NCI-H510A treated with DMSO at 0.1 percent for 48 hours (cell line): Measurements from ENCODE around the gene FSTL5.

Source experiments
- DNase-seq: peaks from one replicate; lab custom pipeline; 2025; lab: John Stamatoyannopoulos, UW

The FSTL5 gene

GRCh38 chr4:161704040-161704439, 459.8 kb downstream of the FSTL5 start:
- DNase-seq: no peak

GRCh38 chr4:161702287-161702686, 461.5 kb downstream of the FSTL5 start:
- no peak for DNase-seq

DNA sequence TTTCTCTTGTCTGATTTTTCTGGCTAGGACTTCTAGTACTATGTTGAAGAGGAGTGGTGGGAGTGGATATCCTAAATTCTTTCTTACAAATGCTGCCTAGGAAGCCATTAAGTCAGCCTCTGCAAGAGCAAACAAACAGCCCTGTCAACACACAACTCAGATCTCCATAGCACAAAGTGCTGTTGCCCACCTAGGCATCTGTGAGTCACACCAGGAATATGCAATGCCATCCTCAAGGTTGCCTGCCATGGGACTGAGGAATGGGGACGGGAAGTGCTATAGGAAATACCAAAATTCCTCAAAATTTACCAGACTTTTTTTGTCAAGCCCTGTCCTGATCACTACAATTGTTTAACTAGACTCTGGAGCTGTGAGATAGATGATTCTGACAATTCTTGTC, 466.9 kb downstream of the FSTL5 start:
- no peak for DNase-seq

DNA sequence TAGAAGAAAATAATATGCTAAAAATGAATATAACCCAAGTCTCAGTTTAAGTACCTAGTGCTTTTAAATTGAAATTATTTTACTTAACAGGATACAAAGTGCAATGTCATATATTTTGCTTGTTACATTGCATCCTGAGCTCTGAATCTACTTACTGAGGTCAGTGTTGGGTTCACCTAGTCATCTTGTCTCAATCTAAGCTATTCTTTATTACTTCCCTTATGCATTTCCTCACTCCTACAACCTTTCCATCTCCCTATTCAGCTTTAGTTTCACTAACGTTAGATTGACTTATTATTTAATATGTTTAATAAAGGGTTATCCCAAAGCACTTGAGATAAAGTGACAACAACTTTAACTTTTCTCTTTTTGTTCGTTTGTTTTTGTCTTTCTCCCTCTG, 483.7 kb downstream of the FSTL5 start:
- DNase-seq: no peak

DNA sequence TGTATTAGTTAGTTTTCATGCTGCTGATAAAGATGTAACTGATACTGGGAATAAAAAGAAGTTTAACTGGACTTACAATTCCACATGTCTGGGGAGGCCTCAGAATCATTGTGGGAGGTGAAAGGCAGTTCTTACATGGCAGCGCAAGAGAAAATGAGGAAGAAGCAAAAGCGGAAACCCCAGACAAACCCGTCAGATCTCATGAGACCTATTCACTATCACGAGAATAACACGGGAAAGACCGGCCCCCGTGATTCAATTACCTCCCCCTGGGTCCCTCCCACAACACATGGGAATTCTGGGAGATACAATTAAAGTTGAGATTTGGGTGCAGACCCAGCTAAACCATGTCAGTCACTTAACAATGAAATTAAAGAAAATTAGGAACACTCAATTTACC, 499.1 kb downstream of the FSTL5 start:
- DNase-seq: no peak

DNA sequence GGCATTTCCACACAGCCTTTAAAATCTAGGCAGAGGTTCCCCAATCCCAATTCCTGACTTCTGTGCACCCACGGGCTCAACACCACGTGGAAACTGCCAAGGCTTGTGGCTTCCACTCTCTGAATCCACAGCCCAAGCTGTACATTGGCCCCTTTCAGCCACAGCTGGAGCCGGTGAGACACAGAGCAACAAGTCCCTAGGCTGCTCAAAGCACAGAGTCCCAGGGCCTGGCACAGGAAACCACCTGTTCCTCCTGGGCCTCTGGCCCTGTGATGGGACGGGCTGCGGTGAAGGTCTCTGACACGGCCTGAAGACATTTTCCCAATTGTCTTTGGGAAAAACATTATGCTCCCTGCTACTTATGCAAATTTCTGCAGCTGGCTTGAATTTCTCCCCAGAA, 500.0 kb downstream of the FSTL5 start:
- no peak for DNase-seq

DNA sequence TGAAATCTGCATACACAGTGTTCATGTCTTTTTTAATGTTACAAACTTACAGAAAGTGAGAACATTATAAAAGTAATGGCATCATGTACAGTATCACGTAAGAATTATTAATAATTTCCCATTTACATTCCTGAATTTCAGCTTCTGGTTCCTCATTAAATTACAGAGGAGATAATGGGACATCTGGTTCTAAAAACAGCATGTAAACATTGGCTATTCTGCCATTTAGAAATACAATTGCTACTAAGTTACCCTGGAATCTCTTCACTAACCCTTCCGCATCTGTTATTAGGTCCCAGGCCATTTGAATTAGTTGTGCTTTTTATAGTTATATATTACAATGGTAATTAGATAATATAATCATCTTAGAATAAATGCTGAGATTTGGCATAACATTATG, 505.1 kb downstream of the FSTL5 start:
- DNase-seq: no peak

- no peak for DNase-seq
Measured at GRCh38 chr4:161657616-161658015, 506.2 kb downstream of the FSTL5 start.

DNA sequence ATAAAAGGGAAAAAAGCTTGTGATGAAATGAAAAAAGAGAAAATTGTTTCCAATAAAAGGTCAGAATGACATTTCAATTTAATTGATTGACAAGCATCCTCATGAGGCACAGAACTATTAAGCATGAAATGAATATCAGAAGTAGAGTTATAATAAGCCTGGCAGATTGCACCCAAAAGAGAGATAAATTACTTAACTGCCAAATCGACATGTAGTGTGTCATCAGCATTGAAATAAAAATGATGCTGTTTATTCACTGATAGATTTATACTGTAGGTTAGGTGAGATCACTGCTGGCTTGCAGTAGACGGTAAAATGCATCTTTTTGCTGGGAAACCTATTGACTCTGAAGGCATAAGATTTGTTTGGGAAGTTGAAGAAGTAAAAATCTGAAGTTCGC, 507.2 kb downstream of the FSTL5 start:
- DNase-seq: no peak

GRCh38 chr4:161655148-161655547, 508.7 kb downstream of the FSTL5 start:
- DNase-seq: no peak

- DNase-seq: no peak
Measured at GRCh38 chr4:161653697-161654096, 510.1 kb downstream of the FSTL5 start.

- DNase-seq: no peak
Measured at GRCh38 chr4:161651586-161651985, 512.2 kb downstream of the FSTL5 start.

DNA sequence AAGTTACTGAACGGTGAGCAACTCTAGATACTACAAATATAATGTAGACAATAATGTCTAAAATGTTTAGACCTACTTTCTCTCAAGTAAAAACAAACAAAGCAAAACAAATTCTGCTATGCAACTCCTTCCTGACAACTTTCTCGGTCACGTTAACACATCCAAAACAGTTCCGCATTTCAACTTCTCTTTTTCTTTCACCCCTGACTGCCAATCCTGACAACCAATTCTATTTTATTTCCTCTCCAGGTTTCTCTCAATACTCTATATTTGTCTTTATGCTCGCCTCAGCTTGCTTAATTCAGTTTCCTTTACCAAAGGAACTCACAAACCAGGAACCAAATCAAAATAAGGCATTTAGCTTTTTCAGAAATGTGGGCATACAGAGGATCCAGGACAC, 513.0 kb downstream of the FSTL5 start:
- DNase-seq: no peak

- no peak for DNase-seq
Measured at GRCh38 chr4:161647757-161648156, 516.0 kb downstream of the FSTL5 start.

- DNase-seq: no peak
Measured at GRCh38 chr4:161642708-161643107, 521.1 kb downstream of the FSTL5 start.

DNA sequence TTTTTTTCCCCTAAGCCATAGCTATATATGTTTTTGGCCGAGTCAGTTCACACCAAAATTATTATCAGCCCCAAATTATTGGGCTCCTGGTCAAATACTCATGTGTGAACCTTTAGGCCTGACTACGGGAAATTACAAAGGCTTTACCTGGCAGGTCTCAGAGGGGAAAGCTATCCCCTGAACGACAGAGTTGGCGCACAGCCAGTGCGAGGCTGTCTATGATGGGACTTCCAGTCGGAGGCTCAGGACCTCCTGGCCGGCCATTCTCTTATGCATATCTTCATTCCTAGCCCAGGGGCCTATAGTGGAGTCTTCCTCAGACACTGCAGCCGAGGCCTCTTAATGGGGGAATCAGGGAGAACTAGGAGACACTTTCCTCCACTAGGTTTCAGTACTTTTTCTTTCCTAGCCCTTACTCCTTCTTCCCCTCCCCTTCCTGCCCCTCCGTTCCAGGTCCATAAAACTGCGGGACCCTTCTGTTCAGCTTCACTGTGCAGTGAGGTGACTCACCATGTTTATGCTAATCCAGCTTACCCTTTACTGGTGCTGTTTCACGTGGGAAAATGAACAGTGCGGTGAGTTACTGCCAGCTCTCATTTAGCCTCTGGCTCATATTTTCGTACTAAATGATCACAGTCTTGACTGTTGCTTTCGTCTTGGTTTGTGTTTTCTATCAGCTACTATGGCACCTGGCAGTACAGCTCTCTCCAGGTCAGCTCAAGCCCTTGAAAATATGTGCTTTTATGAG, 533.9 kb downstream of the FSTL5 start:
- DNase-seq: no peak

GRCh38 chr4:161604516-161605300, 559.1 kb downstream of the FSTL5 start:
- DNase-seq: no peak

DNA sequence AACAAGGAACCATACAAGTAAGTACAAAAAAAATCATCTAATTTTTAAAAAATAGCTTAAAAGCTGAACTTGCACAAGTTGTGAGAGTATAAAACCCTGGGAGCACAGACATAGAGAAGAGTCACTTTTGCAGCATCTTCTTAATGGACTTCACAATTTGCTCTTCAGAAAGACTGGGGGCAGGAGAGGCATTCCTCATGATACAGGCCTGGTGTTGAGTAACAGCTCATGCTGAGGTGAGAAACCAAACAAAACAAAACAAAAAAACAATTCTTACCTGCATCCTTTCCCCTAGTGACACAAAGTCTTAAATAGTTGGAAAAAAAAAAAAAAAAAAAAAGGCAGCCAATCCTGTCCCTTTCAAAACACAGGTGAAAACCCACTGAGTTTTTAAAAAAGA, 562.8 kb downstream of the FSTL5 start:
- DNase-seq: no peak

GRCh38 chr4:161595230-161595771, 568.5 kb downstream of the FSTL5 start:
- DNase-seq: no peak

DNA sequence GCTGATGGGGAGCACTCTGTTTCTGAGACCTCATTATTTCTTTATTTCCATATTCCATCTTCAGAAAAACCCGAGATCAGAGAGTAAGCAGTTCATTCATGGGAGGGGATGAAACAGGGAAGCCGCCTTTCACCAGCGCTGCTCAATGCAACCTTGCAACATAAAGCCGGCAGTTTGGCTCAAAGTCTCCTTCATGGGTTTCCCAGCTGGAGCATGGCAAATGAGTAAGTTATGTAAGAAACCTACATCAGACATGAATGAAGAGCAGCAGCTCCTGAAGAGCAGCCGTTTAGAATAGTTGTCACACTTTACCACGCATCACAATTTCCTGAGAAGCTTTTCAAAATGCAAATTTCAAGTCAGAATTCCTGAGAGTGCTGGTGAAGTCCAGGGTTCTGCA, 578.8 kb downstream of the FSTL5 start:
- DNase-seq: no peak

- no peak for DNase-seq
Measured at GRCh38 chr4:161583549-161583948, 580.3 kb downstream of the FSTL5 start.

GRCh38 chr4:161581262-161582230, 582.3 kb downstream of the FSTL5 start:
- DNase-seq: no peak
